CD4-positive, alpha-beta T cell treated with Interleukin-1 beta for 1 hour (primary cell): ENCODE data around the gene DCBLD1.
A peak's percentile ranks its signal among the peaks of the same experiment; 100 is the strongest.

Source experiments
- DNase-seq, 2 donors: peaks; one replicate each; pipeline ENCODE4 v3.0.0-alpha.2; 2020 to 2022

Gene DCBLD1

DNA sequence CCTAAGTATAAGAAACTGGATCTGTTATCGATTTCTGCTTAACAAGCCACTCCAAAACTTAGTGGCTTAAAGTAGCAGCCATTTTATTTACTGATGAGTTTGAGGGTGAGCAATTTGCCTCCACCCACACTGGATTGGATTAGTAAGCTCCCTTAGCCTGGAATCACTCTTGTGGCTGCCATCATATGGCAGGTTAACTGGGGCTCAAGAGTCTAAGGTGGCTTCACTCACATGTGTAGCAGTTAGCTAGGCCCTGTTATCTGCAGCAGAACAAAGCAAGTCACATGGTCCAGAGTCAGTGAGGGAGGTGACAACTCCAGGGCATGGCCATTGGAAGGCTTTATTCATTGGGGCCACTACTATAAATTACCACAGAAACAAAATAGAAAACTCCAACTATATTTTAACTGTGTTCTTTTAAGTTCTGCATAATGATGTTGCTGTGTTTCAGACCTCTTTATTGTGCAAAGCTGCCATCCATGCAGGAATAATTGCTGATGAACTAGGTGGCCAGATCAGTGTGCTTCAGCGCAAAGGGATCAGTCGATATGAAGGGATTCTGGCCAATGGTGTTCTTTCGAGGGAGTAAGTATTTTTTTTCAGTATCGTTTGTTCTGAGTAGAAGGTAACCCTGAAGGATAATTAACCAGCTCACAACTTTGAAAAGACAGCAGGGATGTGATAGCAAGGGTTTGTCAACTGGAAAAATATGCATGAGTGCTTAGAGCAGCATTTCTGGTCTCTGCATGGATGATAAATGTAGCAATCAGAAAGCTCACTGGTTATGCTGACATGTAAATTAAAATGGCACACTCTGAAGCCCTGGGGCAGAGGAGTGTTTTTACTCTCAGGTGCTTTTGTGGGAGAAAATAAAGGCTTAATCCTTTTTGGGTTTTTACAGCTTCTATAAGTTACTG lies 49.6 kb downstream of the DCBLD1 start:
- no peak for DNase-seq

DNA sequence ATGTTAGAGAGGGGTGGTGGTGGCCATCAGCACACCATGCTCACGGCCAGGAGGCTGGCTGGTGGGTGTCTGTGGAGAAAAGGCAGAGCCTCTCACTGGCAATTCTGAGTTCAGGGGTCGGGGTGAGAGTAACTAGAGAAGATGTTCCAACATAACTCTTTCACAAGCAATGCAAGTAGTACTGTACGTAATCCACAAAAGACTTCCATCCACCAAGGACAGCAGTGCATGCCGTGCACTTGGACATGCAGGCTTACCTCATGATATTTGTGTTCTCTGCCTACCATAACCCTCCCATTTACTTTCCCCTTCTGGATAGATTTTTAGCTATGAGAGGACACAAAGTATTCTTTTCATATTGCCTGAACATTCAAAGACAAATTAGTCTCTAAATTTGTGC lies 51.3 kb downstream of the DCBLD1 start:
- no peak for DNase-seq

DNA sequence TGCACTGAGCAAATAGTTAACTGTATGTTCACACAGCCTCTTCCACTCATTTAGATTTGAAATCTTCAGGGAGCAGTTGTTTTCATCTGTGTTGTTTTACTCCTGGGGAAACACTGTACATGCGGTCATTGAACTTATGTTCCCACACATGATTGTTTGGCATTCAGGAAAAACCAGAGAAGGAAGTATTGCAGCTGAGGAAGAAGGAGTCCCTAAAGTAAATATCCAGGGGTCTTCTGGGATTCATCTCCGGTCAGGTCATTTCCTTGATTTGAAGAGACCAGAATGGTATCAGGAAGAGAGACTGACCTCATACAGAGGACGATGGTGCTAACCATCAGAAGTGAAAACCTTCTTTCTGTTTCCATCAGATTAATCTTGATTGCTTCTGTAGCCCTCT lies 52.5 kb downstream of the DCBLD1 start:
- DNase-seq, result no peak

DNA sequence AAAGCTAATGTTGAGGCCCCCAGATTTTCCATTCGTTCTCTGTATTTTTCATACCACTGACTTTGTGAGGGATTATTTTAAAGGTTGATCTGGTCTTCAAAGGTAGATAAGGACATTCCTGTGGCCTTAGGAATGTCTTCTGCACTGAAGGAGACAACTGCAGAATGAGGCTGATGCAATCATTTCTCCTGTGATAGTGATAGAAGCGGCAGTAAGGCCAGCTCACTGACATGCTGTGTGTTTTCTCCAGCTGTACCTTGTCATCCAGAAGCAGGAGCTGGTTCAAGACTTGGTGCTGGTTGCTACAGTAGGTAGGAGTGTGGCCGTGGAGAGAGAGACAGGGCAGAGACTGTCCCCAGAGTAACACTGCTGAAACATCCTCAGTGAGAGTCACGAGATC lies 53.8 kb downstream of the DCBLD1 start:
- no peak for DNase-seq

DNA sequence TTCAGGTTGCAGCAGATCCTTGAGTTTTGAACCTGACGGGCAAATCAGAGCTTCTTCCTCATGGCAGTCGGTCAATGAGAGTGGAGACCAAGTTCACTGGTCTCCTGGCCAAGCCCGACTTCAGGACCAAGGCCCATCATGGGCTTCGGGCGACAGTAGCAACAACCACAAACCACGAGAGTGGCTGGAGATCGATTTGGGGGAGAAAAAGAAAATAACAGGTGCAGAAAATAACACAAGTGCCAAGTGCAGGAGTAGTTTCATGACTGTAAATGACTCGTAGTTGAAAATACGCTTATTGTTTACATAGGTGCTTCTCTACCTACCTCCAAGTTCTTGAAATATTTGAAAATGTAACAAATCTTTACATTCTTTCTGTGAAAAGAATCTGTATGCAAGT lies 56.1 kb downstream of the DCBLD1 start:
- no peak for DNase-seq

DNA sequence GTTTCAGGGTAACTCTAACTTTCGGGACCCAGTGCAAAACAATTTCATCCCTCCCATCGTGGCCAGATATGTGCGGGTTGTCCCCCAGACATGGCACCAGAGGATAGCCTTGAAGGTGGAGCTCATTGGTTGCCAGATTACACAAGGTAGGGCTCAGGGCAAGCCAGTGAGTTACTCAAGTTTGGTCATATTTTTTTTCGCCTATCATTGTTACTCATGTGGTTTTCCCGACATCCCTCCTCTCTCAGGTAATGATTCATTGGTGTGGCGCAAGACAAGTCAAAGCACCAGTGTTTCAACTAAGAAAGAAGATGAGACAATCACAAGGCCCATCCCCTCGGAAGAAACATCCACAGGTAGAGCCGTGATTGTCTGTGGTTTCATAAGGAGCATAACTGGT lies 58.2 kb downstream of the DCBLD1 start:
- no peak for DNase-seq

DNA sequence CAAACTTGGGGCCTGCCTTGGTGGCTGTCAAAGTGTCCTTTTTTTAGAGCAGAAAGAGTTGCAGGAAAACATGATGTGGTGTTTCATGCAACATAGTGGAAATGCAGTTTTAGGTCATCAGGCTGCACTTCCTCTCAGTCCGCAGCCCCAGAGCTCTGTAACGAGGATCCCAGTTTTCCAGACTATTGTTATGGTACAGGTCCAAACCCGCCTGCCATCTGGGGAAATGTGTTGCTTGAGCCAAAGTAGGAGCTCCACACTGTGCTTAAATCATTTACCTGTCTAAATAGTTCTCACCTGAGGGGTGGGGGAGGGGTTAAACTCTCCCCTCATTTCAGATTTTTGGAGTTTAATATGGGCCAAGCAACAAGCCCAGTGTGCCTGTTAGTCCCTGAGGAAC lies 60.0 kb downstream of the DCBLD1 start:
- no peak for DNase-seq

DNA sequence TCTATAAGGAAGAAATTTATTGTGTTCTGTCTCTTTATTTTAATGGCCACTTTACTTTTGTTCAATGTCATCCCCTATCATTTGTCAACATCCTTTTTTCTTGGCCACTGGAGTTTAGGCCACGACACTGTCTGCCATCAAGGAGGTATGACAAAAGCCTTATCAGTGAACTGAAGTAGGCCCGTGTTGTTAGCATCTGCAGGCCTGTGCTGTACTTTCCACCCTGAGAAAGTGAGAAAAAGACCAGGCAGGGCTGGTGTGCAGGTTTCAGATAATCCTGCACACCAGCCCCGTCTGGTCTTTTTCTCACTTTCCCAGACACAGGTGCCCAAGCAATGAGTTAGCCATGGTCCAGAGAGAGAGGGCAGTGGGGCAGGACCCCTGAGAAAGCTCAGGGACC lies 62.2 kb downstream of the DCBLD1 start:
- DNase-seq, result no peak

DNA sequence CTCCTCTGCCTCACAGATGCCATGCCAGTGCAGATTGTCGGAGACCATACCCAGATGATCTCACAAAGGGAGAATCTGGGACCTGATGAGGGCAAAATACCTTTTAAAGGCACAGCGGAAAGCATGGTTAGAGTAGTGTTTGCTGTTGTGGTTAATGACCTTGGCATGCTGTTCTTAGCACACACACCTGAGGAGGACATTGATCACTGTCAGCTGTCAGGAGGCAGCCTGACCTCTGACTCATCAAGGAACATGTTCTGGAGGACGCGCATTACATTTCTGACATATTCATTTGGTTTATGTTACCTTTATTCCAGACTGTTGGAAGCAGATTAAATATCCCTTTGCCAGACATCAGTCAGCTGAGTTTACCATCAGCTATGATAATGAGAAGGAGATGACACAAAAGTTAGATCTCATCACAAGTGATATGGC lies 62.7 kb downstream of the DCBLD1 start:
- DNase-seq, result no peak

DNA sequence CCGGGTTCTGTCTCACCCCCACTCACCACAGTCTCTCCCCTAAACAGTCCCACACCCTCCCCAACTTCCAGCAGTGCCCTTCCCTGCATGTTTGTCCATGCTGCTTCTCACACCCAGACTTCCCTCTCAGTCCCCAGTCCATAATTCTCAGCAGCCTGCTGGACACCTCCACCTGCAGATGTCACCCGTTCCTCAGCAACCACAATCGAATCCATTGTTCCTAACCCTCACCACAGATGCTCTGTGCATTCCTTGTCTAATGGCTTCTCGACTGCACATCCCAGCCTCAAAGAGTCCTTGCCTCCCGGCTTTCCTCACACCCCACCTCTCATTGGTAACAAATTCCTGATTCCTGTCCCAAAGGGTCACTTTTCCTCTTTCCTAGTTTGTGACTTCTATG lies 64.2 kb downstream of the DCBLD1 start:
- no peak for DNase-seq

DNA sequence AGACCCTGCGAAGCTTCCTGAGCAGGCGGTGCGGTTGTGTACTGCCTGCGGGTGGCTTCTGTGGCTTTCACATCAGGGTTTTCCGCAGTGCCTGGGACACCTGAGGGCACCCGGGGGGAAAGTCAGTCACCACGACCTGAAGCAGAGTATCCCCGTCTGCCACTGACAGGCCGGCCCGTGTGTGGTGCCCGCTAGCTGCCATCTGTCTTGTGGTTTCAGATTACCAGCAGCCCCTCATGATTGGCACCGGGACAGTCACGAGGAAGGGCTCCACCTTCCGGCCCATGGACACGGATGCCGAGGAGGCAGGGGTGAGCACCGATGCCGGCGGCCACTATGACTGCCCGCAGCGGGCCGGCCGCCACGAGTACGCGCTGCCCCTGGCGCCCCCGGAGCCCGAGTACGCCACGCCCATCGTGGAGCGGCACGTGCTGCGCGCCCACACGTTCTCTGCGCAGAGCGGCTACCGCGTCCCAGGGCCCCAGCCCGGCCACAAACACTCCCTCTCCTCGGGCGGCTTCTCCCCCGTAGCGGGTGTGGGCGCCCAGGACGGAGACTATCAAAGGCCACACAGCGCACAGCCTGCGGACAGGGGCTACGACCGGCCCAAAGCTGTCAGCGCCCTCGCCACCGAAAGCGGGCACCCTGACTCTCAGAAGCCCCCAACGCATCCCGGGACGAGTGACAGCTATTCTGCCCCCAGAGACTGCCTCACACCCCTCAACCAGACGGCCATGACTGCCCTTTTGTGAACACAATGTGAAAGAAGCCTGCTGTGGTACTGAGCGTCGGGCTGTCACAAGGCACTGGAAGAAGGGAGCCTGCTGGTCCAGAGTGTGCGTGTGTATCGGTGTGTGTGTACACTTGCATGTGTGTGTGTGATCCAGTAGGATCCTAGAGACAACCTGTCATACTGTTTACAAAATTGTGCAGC lies 65.5 kb downstream of the DCBLD1 start:
- peak; percentile 47 to 60 for DNase-seq

DNA sequence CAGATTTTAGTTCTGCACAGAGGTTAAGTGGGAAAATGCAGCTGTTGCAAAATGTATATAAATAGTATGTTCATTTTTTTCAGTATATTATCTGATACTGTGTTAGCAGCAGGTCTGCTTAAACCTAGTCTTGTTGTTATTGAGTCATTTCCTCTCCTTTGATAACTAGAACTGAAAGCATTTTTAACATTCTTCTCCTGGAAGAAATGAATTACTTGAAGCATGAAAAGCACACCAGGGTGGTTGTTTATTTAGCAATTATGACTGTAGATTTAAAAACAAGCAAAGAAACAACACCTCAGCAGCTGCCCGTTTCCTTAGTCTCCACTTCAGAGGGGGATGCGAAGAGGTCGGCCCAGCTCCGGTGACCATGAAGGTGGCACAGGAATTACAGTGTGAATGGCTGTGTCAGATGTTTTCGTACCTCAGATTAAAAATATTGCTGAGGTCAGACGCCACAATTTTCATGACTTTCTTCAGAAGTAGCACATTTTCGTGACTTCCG lies 66.4 kb downstream of the DCBLD1 start:
- DNase-seq, result peak; percentile 9 to 37

DNA sequence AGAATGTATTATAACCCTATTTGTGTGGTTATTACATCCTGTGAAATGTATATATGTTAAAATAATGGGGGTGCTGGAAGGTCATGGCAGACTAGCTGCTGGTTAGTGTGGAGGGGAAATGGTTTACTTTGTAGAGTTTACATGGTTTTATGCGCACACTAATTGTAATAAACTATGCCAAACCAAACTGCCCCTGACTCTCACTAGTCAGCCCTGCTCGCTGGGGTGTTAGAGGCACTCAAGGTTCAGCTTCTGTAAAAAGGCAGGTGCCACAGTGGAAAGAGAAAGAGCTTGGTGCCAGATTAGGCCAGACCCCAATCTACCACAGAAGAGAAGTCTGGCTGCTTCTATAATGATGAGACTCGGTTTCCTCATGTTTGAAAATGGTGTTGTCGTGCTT lies 67.1 kb downstream of the DCBLD1 start:
- DNase-seq, result peak in 1 of 2 donors; percentile 42

DNA sequence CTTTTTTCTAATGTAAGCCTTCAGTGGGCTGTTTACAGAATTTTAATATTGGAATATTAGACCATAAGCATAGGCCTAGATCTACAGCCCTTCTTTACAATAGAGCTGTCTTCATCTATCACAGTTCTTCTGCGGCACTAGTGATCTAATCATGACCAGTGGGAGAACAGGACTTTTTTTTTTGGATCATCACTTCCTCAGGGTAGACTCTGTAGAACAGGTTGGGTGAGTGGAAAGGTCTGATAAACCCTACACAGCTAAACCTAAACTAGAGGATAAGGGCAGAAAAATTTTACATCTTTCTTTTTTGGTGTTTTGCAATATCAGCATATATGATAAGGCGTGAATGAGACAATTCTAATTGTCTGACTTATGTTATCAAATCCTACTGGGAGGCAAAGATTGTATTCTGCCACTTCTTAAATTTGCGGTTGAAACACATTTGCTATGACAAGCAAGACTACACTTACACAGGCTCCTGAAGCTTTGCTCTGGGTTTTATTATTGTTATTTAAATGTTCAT lies 67.7 kb downstream of the DCBLD1 start:
- DNase-seq, result no peak

DNA sequence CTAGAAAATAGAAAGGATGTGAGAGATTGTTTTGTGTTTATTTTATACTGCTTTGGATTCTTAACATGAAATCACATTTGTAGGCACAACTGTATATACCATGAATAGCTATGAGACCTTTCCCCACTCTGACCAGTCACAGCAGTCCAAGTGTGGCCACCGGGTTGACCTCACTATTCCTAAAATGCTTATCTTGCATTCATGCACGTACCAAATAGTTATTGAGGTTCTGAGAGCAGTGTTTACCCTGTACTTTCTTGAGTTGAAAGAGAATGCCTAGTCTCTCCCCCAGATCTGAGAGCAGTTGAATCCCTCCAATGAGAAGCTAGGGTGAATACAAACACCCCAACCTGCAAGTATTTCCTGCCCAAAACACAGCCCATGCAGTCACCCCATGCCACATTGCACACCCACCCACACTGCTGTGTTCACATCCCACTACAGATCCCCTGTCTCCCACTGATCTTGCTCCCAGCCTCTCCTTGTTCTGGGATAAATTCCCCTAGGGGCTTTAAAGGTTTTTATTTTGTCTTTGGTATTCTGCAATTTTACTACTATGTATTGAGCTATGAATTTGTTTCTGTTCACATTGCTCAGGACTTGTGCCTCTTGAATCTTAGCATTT lies 68.3 kb downstream of the DCBLD1 start:
- no peak for DNase-seq

DNA sequence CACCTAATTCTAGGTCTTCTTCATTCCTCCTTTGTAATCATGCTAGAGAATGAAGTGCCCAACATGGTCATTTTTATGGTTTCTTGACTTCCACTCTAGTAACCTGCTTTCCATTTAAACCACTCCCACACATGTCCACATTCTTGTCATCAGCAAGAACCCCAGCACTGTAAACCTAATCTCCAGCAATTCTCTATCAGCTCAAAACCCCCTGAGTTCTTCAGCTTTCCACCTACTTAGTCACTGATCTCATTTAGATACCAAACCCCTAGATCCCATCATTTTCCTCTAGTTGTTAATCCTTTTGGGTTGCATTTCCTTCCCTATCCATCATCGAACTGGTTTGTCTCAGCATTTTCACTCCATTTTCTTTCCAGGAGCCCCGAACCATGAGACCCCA lies 70.1 kb downstream of the DCBLD1 start:
- DNase-seq, result no peak

DNA sequence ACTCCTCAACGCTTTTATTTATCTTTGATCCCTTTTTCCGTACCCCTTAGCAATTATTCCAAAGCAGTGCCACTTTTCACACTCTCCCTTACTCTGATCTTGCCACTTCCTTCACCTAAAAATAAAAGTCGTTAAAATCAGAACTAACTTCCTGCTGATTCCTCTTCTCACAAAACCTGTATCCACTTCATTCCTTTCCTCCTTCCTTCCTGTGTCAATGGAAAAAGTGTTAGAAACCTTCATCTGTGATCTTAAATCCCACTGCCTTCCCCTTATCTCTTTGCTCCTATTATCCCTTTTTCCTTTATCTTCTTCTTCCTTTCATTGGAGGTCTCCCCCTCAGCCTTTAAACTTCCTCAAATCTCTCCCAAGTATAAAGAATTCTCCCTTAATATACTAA lies 70.7 kb downstream of the DCBLD1 start:
- DNase-seq, result no peak

DNA sequence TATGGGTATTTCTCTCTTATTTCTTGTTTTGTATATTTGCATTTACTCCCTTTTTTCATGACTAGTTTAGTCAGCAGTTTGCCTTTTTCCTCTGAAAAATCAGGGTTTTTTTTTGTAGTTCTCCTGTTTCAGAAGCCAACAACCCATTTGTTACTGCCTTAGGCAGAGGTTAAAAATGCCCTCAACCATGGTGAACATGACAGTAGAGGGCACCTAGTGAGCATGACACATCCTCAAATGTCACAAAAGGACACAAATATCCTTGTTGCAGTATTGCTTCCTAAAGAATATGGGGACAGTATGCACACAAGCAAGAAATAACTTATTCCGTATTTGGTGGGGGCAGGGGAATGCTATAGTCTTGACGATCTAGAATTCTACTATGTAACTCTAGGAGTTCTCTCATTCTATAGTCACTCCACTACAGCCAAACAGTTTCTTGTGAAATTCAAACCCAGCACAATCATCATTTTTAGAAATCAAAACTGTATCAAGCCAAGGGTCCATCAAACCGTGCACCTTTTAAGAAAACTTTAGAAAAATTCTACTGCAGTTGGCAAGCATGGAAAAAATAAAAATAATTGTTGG lies 72.9 kb downstream of the DCBLD1 start:
- DNase-seq, result no peak

DNA sequence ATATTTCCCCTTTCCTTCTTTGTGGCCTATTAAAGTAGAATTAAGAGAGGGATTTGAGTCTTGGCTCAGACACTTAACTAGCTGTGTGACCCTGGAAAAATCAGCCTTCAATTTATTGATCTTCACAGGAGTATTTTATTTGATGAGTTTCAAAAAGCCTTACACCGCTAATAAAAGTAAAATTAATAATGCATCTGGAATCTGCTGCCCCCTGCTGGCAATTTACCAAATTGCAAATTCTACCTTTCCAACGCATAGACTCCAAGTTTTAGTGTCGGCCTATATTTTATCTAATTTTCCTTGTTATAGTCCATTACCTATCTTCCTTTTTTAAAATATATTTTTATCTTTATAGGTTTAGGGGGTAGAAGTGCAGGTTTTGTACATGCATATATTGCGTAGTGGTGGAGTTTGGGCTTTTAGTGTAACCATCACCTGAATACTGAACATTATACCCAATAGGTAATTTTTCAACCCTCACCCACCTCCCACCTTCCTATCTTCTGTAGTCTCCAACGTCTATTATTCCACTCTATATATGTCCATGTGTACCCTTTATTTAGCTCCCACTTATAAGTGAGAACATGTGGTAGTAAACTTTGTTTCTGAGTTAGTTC lies 73.5 kb downstream of the DCBLD1 start:
- peak; percentile 20 to 68 for DNase-seq

DNA sequence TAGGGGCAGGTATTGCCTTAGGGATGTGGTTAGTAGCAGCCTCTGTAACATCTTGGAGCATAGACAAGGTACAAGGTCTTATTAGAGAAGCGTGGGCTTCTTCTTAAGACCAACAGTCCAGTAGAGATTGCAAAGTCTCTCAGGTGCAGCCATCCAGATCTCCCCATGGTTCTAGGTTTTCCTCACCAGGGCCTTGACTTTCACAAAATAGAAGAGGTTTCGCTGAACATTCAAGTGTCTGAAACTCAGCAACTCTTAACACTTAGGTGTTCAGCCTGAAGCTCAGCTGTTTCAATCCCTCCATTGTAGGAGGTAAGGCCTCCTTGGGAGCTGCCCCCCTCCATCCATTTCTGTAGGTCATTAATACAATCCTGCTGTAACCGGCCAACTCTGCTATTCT lies 75.5 kb downstream of the DCBLD1 start:
- DNase-seq, result no peak

DNA sequence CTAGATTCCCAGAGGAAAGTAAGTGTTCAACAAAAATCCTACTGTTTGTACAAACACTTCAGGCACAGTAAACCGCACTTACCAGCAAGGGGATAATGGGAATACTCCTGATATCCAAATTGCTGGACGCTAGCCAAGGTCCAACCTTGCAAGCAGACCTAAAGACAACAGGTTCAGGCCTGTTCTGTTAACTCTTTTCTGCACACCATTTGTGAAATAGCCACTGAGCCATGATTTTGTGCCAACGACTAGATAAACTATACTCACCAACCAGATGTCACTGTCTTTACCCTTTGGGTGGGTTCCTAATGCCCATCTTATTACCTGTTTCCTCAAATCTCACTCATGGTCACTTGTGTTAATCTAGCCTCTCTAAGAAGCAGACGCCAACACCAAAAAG lies 76.3 kb downstream of the DCBLD1 start:
- no peak for DNase-seq

DNA sequence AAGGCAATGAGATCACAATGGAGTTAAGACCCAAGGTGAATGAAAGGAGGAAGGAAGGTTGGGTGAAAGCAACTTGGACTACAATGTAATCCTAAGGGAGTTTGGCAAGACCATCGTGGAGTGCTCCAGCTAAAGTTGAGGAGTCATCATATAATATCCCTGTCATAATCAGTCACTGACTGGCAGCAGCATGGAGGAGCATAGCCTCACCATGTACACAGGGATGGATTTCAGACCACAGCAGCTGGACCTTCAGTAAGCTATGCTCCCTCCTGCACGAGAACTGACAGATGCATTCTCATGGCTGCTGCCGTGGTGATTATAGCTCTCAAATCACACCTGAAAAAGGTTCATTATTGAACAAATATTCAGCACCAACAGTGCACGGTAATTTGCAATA lies 76.8 kb downstream of the DCBLD1 start:
- no peak for DNase-seq
